Colonic mucosa (tissue), 4 donors: ENCODE measurements around the gene ARHGAP15. TPM values are rescaled to one million over a fixed set of nuclear protein-coding genes. Genes with fewer than 3 reads are reported as not detected.

Source experiments
- DNase-seq: peaks from one replicate; pipeline ENCODE4 v3.0.0-alpha.2; 2020
- H3K27ac ChIP-seq: fragments of 200-600 bp; one replicate; pipeline ENCODE4 v1.8.0; 2021
- H3K27me3 ChIP-seq: fragments of 200-600 bp; one replicate; pipeline ENCODE4 v1.8.0; 2021
- H3K36me3 ChIP-seq: fragments of 200-600 bp; one replicate; pipeline ENCODE4 v1.8.0; 2021
- H3K4me1 ChIP-seq: fragments of 200-600 bp; one replicate; pipeline ENCODE4 v1.8.0; 2021; ENCODE audit warnings: mild to moderate bottlenecking
- H3K4me3 ChIP-seq: fragments of 200-600 bp; one replicate; pipeline ENCODE4 v1.8.0; 2021
- H3K9ac ChIP-seq, 2 donors: one replicate each; pipeline ENCODE4 v1.7.0; 2013; ENCODE audit warnings: control low read depth in 2 of 2, low read depth in 2 of 2, low read length in 2 of 2
- H3K9me3 ChIP-seq: fragments of 200-600 bp; one replicate; pipeline ENCODE4 v1.8.0; 2021
- CTCF ChIP-seq: fragments of 200-600 bp; IDR thresholded peaks from one replicate; pipeline ENCODE4 v1.8.0; 2022; ENCODE audit warnings: antibody characterized with exemption, mild to moderate bottlenecking
- intact Hi-C: fragments of 100-400 bp; cut with DNase I; formaldehyde crosslinking; loops from one replicate; pipeline ENCODE4 v1.14.1; 2022
- total RNA-seq, 2 donors: library from RNA; stranded (reverse); fragmentation: NEBNext Ultra II Directional in 1 of 2; extraction: Animal tissue kit (Norgen Biotek cat#: 25700) in 1 of 2; gene quantifications; one replicate each; pipeline ENCODE4 v1.2.1, GENCODE V29; 2021
- donor health status: healthy.
- donor health status: DM: no; HTN: no; CAD: no.
- donor health status: DM: no; HTN: no; CAD: no.

ARHGAP15 gene
- total RNA-seq, 2 donors from 2014 or later, result 1.6 to 3.7 TPM

- intact Hi-C loops, result no loop called here
- H3K9me3 ChIP-seq, result no peaks in the 10 kb centered on the region
- H3K36me3 ChIP-seq, result no peaks in the 10 kb centered on the region
- no peaks in the 10 kb centered on the region for H3K27me3 ChIP-seq
- no peak overlapping the region for H3K27ac ChIP-seq
- no peak for TF ChIP-seq CTCF
- no peak for DNase-seq
- no peaks in the 10 kb centered on the region for H3K4me1 ChIP-seq
- no peak overlapping the region for H3K9ac ChIP-seq
- no peak overlapping the region for H3K4me3 ChIP-seq
These were observed 599.3 kb downstream of the ARHGAP15 start for GRCh38 chr2:143728498-143728897.

- Histone ChIP-seq H3K9me3 (no peaks in the 10 kb centered on the region), H3K9ac (no peak overlapping the region), H3K27me3 (no peaks in the 10 kb centered on the region), H3K36me3 (no peaks in the 10 kb centered on the region), H3K4me1 (no peaks in the 10 kb centered on the region), H3K4me3 (no peak overlapping the region), H3K27ac (no peak overlapping the region)
- DNase-seq, result no peak
- no peak for TF ChIP-seq CTCF
- intact Hi-C loops, result no loop called here
These were observed 600.1 kb downstream of the ARHGAP15 start for GRCh38 chr2:143729296-143729814.

- no peak overlapping the region for H3K4me3 ChIP-seq
- no peak for TF ChIP-seq CTCF
- intact Hi-C loops, result no loop called here
- H3K4me1 ChIP-seq, result no peaks in the 10 kb centered on the region
- H3K9ac ChIP-seq, result no peak overlapping the region
- H3K9me3 ChIP-seq, result no peaks in the 10 kb centered on the region
- H3K27ac ChIP-seq, result no peak overlapping the region
- H3K27me3 ChIP-seq, result no peaks in the 10 kb centered on the region
- DNase-seq, result no peak
- H3K36me3 ChIP-seq, result no peaks in the 10 kb centered on the region
These were observed 601.1 kb downstream of the ARHGAP15 start for GRCh38 chr2:143730155-143730952.

- Histone ChIP-seq H3K9me3 (no peaks in the 10 kb centered on the region), H3K4me3 (no peak overlapping the region), H3K27ac (no peak overlapping the region), H3K9ac (no peak overlapping the region), H3K36me3 (no peaks in the 10 kb centered on the region), H3K27me3 (no peaks in the 10 kb centered on the region), H3K4me1 (no peaks in the 10 kb centered on the region)
- intact Hi-C loops, result no loop called here
- TF ChIP-seq CTCF, result no peak
- no peak for DNase-seq
These were observed 601.7 kb downstream of the ARHGAP15 start for GRCh38 chr2:143730953-143731260.

GRCh38 chr2:143732076-143732475, 602.9 kb downstream of the ARHGAP15 start:
- intact Hi-C loops, result no loop called here
- no peak overlapping the region for H3K27ac ChIP-seq
- H3K9me3 ChIP-seq, result no peaks in the 10 kb centered on the region
- H3K27me3 ChIP-seq, result no peaks in the 10 kb centered on the region
- no peak for DNase-seq
- H3K9ac ChIP-seq, result no peak overlapping the region
- no peak overlapping the region for H3K4me3 ChIP-seq
- no peaks in the 10 kb centered on the region for H3K4me1 ChIP-seq
- no peaks in the 10 kb centered on the region for H3K36me3 ChIP-seq
- TF ChIP-seq CTCF, result no peak
